IMR-90 (cell line): Measurements from ENCODE around the gene HCN3. TPM values are rescaled to one million over a fixed set of nuclear protein-coding genes. Genes with fewer than 3 reads are reported as not detected.

Source experiments
- ATAC-seq: fragments of 200-7000 bp; cut with Tn5 transposase; 2 replicates; pipeline ENCODE4 v1.9.1; 2020; ENCODE audit warnings: low read depth, mild to moderate bottlenecking, moderate library complexity
- BruUV-seq: library from RNA; stranded (reverse); fragments of 400-500 nt; replicated peaks from 2 replicates; lab custom pipeline; 2021; lab: Mats Ljungman, UMichigan
- CTCF ChIA-PET: fragments of 300-600 bp; formaldehyde crosslinking; extraction: SDS; loops from one replicate; lab custom pipeline; 2021; ENCODE audit warnings: antibody characterized with exemption; lab: Yijun Ruan, JAX
- POLR2A ChIA-PET: fragments of 300-600 bp; sonication (Branson Sonifier 250); formaldehyde crosslinking; loops from one replicate; lab custom pipeline; 2022; ENCODE audit warnings: antibody characterized with exemption; ENCODE audit not compliant: unreplicated experiment; lab: Charles Lee
- DNase-seq: peaks from one replicate; pipeline ENCODE4 v3.0.0; 2013
- H2AFZ ChIP-seq: replicated peaks from 2 replicates; pipeline ENCODE3; 2013; ENCODE audit warnings: low read length, mild to moderate bottlenecking; ENCODE audit not compliant: poor library complexity
- H2AK5ac ChIP-seq: 2 replicates; pipeline ENCODE4 v1.6.1; 2013; ENCODE audit warnings: low read depth, low read length, inconsistent platforms
- H2AK9ac ChIP-seq: replicated peaks from 2 replicates; pipeline ENCODE3; 2013; ENCODE audit warnings: mild to moderate bottlenecking, low read depth, low read length, moderate library complexity; ENCODE audit not compliant: poor library complexity
- H2BK120ac ChIP-seq: 2 replicates; pipeline ENCODE4 v1.6.1; 2013; ENCODE audit warnings: low read depth, low read length, inconsistent platforms
- H2BK15ac ChIP-seq: 3 replicates; pipeline ENCODE4 v1.6.1; 2013; ENCODE audit warnings: low read depth, low read length, inconsistent platforms
- H2BK20ac ChIP-seq: 2 replicates; pipeline ENCODE4 v1.6.1; 2013; ENCODE audit warnings: low read depth, mild to moderate bottlenecking, inconsistent platforms, low read length, moderate library complexity
- H2BK5ac ChIP-seq: 2 replicates; pipeline ENCODE4 v1.6.1; 2013; ENCODE audit warnings: mild to moderate bottlenecking, low read depth, low read length, inconsistent platforms; ENCODE audit not compliant: poor library complexity, severe bottlenecking
- H3K14ac ChIP-seq: replicated peaks from 2 replicates; pipeline ENCODE4 v1.6.1; 2013; ENCODE audit warnings: low read depth, low read length, inconsistent platforms
- H3K18ac ChIP-seq: 2 replicates; pipeline ENCODE4 v1.6.1; 2013; ENCODE audit warnings: low read depth, low read length, control low read depth
- H3K23ac ChIP-seq: 2 replicates; pipeline ENCODE4 v1.6.1; 2013; ENCODE audit warnings: low read depth, low read length, inconsistent platforms
- H3K27ac ChIP-seq: 2 replicates; pipeline ENCODE4 v1.5.1; 2013; ENCODE audit warnings: mild to moderate bottlenecking, control low read depth, low read length; ENCODE audit not compliant: insufficient read depth
- H3K27me3 ChIP-seq: 2 replicates; pipeline ENCODE4 v1.6.1; 2013; ENCODE audit warnings: low read length; ENCODE audit not compliant: control insufficient read depth, insufficient read depth
- H3K36me3 ChIP-seq: 2 replicates; pipeline ENCODE4 v1.6.1; 2013; ENCODE audit warnings: low read length, mixed read lengths; ENCODE audit not compliant: control insufficient read depth, insufficient read depth
- H3K4ac ChIP-seq: 2 replicates; pipeline ENCODE4 v1.6.1; 2013; ENCODE audit warnings: low read depth, low read length, inconsistent platforms
- H3K4me1 ChIP-seq: 2 replicates; pipeline ENCODE4 v1.6.1; 2013; ENCODE audit warnings: low read length, mixed read lengths; ENCODE audit not compliant: control insufficient read depth, insufficient read depth
- H3K4me2 ChIP-seq: 2 replicates; pipeline ENCODE4 v1.6.1; 2013; ENCODE audit warnings: low read depth, mild to moderate bottlenecking, control low read depth, low read length, moderate library complexity
- H3K4me3 ChIP-seq: 2 replicates; pipeline ENCODE4 v1.5.1; 2013; ENCODE audit warnings: low read depth, mild to moderate bottlenecking, control low read depth, low read length, moderate library complexity; ENCODE audit not compliant: insufficient read depth
- H3K56ac ChIP-seq: 2 replicates; pipeline ENCODE4 v1.6.1; 2013; ENCODE audit warnings: low read length, inconsistent platforms; ENCODE audit not compliant: insufficient read depth; ENCODE audit errors: extremely low read depth
- H3K79me1 ChIP-seq, 2 experiments: 2 replicates each; pipeline ENCODE4 v1.6.1; 2013; ENCODE audit warnings: low read length in 2 of 2, inconsistent platforms in 1 of 2, low read depth in 1 of 2
- H3K9ac ChIP-seq: 2 replicates; pipeline ENCODE4 v1.6.1; 2013; ENCODE audit warnings: low read depth, low read length, control low read depth
- H3K9me1 ChIP-seq: 2 replicates; pipeline ENCODE4 v1.6.1; 2013; ENCODE audit warnings: low read length, inconsistent platforms; ENCODE audit not compliant: insufficient read depth
- H3K9me3 ChIP-seq: 2 replicates; pipeline ENCODE4 v1.6.1; 2013; ENCODE audit warnings: low read length; ENCODE audit not compliant: control insufficient read depth, insufficient read depth
- H4K20me1 ChIP-seq: 2 replicates; pipeline ENCODE4 v1.6.1; 2013; ENCODE audit warnings: low read length, inconsistent platforms; ENCODE audit not compliant: insufficient read depth
- H4K5ac ChIP-seq: 2 replicates; pipeline ENCODE4 v1.6.1; 2013; ENCODE audit warnings: mild to moderate bottlenecking, low read depth, low read length, control low read depth
- H4K8ac ChIP-seq, 2 experiments: 2 replicates each; pipeline ENCODE4 v1.6.1; 2013; ENCODE audit warnings: low read depth in 2 of 2, low read length in 2 of 2, control low read depth in 1 of 2, inconsistent platforms in 1 of 2
- H4K91ac ChIP-seq: 2 replicates; pipeline ENCODE4 v1.6.1; 2013; ENCODE audit warnings: low read depth, low read length, inconsistent platforms; ENCODE audit not compliant: insufficient read depth
- MXI1 ChIP-seq: IDR thresholded peaks from 2 replicates; pipeline ENCODE4 v1.6.1; 2012; ENCODE audit warnings: low read depth, mild to moderate bottlenecking, low read length, moderate library complexity, borderline replicate concordance
- SMC3 ChIP-seq: fragments of 150-350 bp; IDR thresholded peaks from 2 replicates; pipeline ENCODE4 v1.6.1; 2016; ENCODE audit warnings: low read depth, mild to moderate bottlenecking, antibody characterized with exemption, low read length, moderate library complexity
- WGBS, 2 experiments: methylation state at CpG; one replicate each; pipeline versions ENCODE4 v1.1.5 to v1.1.7; 2013; ENCODE audit warnings: missing lambda C conversion rate in 2 of 2; ENCODE audit not compliant: insufficient read length in 1 of 2; ENCODE audit errors: extremely low coverage in 2 of 2; 5-methylcytosine and 5-hydroxymethylcytosine counted together
- dilution Hi-C: fragments of 300-500 bp; cut with HindIII; formaldehyde crosslinking; loops from one replicate; pipeline ENCODE4 v1.14.3; 2018; ENCODE audit warnings: low sequenced_read_pairs; ENCODE audit not compliant: unreplicated experiment
- in situ Hi-C: fragments of 300-500 bp; cut with MboI; formaldehyde crosslinking; loops from 3 replicates; pipeline ENCODE4 v1.14.3; 2019; ENCODE audit warnings: low sequenced_read_pairs, inconsistent platforms, mixed read lengths
- intact Hi-C: fragments of 100-400 bp; cut with micrococcal nuclease; formaldehyde crosslinking; loops from 2 replicates; pipeline ENCODE4 v1.10.0; 2022
- polyA plus RNA-seq, 3 experiments: library from polyadenylated mRNA; depleted of rRNA; stranded (reverse); fragments of >200 nt; gene quantifications; 2 replicates each; pipeline ENCODE4 v1.2.3, GENCODE V29; 2012; ENCODE audit warnings: low replicate concordance in 1 of 3
- total RNA-seq: library from RNA; depleted of rRNA; stranded (reverse); fragments of >200 nt; gene quantifications from 2 replicates; pipeline ENCODE4 v1.2.3, GENCODE V29; 2012

Gene HCN3
- total and polyA plus RNA-seq, 2 of the 4 experiments (the other 2 are of a cell fraction) = 0.36 to 2.7 TPM

- peak overlapping the region; percentile 90 for H3K4me2 ChIP-seq
- H2BK15ac ChIP-seq = no peak overlapping the region
- peak overlapping the region; percentile 44; the same call in 1 of the 2 replicates for H3K18ac ChIP-seq
- H3K4ac ChIP-seq = peak overlapping the region; percentile 96
- H4K8ac ChIP-seq = peak overlapping the region; percentile 51 to 92; a peak in 3 of 4 replicates
- H3K27ac ChIP-seq = peak overlapping the region; percentile 95
- ATAC-seq = peak; percentile 67
- H3K23ac ChIP-seq = peak overlapping the region; percentile 64; the same call in 1 of the 2 replicates
- peak overlapping the region; percentile 99 for H2AK9ac ChIP-seq
- in situ Hi-C loops (no loop called here), dilution Hi-C loops (no loop called here), intact Hi-C loops (loop anchor here (1.0 to 10.0 kb wide), 6 partner anchors 46 to 324 kb away; partner anchors contain the start of genes CLK2, HCN3, MTX1 and THBS3)
- H4K20me1 ChIP-seq = peaks cover 25% of the 10 kb centered on the region
- peaks cover 18% of the 10 kb centered on the region; the same call in 1 of the 2 replicates for H3K4me1 ChIP-seq
- no TSS peak for BruUV-seq
- peak overlapping the region; percentile 81 for H2BK5ac ChIP-seq
- POLR2A ChIA-PET = interaction anchor here (0.6 to 1.0 kb wide), 2 partner anchors 9 to 80 kb away, joined by 3 to 5 read pairs; no protein-coding TSS in a partner anchor
- TF ChIP-seq MXI1 (peak; percentile 42; the same call in 1 of the 2 replicates), SMC3 (no peak)
- peaks cover 20% of the 10 kb centered on the region for H3K36me3 ChIP-seq
- H2BK20ac ChIP-seq = no peak overlapping the region
- H3K9me1 ChIP-seq = peaks cover 16% of the 10 kb centered on the region; the same call in 1 of the 2 replicates
- peak overlapping the region; percentile 48; the same call in 1 of the 2 replicates for H2BK120ac ChIP-seq
- peak overlapping the region; percentile 98 for H2AFZ ChIP-seq
- H3K4me3 ChIP-seq = peak overlapping the region; percentile 58
- peak overlapping the region; percentile 67 for H4K5ac ChIP-seq
- peak overlapping the region; percentile 79 for H3K14ac ChIP-seq
- H3K79me1 ChIP-seq = peaks cover 9 to 64% of the 10 kb centered on the region in 2 experiments
- WGBS, 2 experiments = no CpG with 5 or more reads among the region's 29 CpGs
- H3K56ac ChIP-seq = peak overlapping the region; percentile 40
- peak; percentile 86 for DNase-seq
- CTCF ChIA-PET = interaction anchor here (0.8 to 1.6 kb wide), 3 partner anchors 14 to 73 kb away, joined by 3 to 5 read pairs (median 4); no protein-coding TSS in a partner anchor
- no peaks in the 10 kb centered on the region for H3K9me3 ChIP-seq
- peak overlapping the region; percentile 85 for H4K91ac ChIP-seq
- peak overlapping the region; percentile 57 for H2AK5ac ChIP-seq
- peak overlapping the region; percentile 80 for H3K9ac ChIP-seq
- no peaks in the 10 kb centered on the region for H3K27me3 ChIP-seq
Observed at GRCh38 chr1:155323729-155324036, 46.4 kb downstream of the HCN3 start.
